ENCODE data around the gene DHX8.
"Not testable (repeated sequence)": the region's sequence is repeated elsewhere in the genome, so short reads cannot be mapped to it uniquely, and the experiment has no call there.

DHX8 gene

DNA sequence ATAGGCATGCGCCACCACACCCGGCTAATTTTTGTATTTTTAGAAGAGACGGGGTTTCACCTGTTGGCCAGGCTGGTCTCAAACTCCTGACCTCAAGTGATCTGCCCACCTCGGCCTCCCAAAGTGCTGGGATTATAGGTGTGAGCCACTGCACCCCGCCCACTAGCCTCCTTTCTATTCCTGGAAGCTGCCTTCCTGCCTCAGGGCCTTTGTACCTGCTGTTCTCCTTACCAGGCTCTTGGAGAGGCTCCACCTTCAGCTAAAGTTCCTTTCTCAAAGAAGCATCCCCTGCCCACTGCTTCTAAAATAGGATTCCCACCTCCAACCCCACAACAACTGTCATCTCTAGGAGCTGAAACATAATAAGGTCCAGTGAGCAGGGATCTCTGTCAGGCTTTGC lies 23.9 kb upstream of the DHX8 start:
- not testable (repeated sequence) for FAIRE-seq; DNase-seq (ENCODE audit: insufficient read length, low spot score)

DNA sequence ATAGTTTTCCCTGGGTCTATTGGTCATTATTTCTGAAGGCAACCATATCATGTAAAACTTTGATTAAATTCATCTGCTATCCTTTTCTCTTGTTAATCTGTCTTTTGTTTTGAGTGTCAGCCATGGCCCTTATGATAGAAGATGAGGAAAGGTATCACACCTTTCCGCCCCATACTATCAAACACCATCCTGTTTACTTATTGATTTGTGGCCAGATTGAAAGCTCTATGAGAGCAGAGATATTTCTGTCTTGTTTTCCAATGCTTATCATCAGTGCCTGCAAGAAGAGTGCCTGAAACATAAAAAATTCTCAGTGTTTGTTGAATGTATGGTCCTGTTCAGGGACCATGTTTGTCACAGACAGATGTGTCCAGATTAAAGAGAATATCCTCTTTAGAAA lies 22.6 kb upstream of the DHX8 start:
- FAIRE-seq = no peak
- DNase-seq (ENCODE audit: insufficient read length, low spot score) = no peak

DNA sequence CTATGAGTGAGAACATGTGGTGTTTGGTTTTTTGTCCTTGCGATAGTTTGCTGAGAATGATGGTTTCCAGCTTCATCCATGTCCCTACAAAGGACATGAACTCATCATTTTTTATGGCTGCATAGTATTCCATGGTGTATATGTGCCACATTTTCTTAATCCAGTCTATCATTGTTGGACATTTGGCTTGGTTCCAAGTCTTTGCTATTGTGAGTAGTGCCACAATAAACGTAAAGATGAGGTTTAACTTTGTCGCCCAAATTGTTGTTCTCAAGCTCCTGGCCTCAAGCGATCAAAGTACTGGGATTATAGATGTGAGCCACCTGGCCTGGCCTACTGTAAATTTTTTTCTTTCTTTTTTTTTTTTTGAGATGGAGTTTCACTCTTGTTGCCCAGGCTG lies 21.2 kb upstream of the DHX8 start:
- not testable (repeated sequence) for DNase-seq (ENCODE audit: insufficient read length, low spot score); FAIRE-seq

DNA sequence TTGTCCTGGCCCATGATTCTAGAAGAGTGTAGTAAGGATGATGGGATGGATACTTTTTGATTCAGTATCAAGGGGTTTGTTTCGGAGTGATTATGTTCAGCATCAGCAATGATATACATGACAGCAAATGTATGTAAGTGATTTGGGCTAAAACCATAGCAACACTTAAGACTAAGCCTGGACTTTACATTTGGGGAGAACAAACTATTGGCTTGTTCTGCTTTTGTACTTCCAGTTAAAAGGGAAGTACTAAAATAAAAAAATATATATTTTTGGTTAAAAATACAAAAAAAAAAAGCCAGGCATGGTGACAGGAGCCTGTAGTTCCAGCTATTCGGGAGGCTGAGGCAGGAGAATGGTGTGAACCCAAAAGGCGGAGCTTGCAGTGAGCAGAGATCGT lies 20.5 kb upstream of the DHX8 start:
- FAIRE-seq = no peak
- no peak for DNase-seq (ENCODE audit: insufficient read length, low spot score)

DNA sequence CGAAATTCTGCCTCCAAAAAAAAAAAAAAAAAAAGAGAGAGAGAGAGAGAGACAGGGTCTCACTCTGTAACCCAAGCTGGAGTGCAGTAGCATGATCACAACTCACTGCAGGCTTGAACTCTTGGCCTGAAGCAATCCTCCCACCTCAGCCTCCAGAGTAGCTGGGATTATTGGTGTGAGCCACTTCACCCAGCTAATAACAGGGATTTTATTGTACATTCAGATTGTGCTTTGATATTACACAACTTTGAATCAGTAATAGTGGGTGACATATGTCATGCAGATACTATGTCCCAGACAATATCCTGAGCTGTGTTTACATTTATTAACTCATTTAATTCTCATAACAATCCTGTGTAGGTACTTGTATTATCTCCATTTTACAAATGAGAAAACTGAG lies 19.7 kb upstream of the DHX8 start:
- DNase-seq (ENCODE audit: insufficient read length, low spot score) (no peak), FAIRE-seq (no peak)

DNA sequence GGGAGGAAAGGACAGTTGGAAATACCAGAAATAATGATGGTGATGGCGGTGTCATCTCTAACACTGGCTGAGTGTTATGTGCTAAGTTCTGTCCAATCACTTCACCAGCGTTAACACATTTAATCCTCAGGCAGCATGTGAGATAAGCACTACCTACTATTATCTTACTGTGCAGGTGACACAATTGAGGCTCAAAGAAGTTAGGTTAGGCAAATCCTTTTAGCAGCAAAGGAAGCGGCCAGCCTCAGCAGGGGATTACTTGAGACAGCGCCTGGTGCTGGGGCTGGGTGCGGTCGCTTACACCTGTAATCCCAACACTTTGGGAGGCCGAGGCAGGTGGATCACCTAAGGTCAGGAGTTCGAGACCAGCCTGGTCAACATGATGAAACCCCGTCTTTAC lies 18.7 kb upstream of the DHX8 start:
- no peak for FAIRE-seq
- DNase-seq (ENCODE audit: insufficient read length, low spot score) = no peak

DNA sequence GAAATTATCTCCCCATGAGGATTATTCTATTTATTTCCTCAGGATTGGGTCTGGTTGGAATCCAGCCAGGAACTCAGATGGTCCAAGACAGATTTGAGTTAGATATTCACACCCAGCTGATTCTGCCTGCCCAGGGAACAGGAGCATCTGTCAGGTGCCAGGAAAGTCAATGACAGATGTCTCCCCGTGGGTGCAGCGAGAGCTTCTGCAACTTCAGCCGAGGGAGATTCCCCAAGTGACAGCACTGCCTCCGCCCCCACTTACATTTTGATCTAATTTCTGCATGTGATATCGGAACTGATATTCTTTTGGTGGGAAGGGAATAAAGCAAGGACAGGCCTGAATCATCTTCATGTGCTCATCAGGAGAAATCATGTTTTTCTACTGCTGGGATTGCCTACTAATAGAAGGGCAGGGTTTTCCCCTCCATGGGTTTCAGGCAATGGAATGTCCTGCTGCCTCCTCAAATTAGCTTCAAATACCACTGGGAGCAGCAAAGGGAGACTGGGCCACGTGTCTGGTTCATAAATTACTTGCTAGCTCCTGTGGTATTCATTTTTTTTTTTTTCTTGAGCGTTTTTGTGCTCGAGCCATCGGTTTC lies 15.7 kb upstream of the DHX8 start:
- FAIRE-seq (no peak), DNase-seq (ENCODE audit: insufficient read length, low spot score) (no peak)

DNA sequence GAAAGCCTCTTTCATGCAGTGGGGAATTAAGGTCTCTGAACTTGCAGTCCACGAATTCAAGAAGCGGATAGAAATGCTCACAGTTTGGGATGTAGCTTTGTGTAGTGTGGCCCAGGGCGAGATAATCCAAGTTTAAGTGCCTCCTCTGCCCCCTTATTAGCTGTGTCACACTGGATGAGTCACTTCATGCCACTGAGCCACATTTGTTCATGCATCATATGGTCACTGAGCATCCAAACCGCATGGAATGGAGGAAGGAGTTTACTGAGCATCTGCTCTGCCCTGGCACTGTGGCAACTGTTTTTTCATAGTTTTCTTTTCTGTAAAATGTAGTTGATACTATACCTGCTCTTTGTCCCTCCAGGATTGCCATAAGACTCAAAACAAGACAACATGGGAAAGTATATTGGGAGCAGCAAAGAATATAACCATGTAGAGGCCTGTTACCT lies 15.1 kb upstream of the DHX8 start:
- no peak for FAIRE-seq
- no peak for DNase-seq (ENCODE audit: insufficient read length, low spot score)

DNA sequence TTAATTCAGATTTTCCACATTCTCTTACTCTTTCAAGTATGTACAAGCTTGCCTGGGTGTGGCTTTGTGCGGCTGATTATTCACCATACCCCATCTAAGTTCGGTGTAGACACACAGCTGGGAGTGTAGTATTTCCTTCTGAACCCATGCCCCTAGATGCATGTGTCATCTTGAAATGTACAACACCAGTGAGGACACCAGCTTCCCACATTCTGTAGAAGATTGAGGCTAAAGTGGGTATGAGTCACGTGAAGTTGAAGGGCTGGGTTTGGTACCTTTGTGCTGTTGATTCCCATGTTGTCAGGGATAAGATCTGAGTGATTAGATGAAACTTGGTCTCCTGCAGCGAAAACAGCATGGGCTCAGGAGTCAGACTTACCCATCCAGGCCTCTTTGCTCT lies 14.6 kb upstream of the DHX8 start:
- no peak for FAIRE-seq

DNA sequence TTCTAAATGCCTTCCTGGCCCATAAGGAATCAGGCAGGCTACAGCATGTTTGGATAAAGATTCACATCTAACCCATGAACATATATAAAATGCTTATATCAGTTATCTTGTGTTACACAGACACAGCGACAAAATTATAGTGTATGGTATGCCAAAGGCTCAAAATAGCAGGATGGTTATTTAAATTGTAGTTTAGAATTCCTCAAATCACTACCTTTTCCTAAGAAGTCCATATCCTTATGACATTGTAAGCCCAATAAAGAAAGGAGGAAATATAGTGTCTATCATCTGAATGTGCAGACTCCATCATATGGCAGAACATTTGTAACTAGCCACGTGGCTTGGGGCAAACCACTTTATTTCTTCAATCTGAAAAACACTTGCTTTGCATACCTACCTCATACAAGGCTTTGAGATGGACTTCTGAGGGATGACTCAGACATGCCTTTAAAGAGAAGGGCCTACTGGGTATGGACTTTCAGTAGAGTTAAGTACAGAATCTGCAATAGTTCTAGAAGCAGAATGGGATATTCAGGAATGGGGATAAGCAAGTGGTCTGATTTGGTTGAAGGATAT lies 12.1 kb upstream of the DHX8 start:
- FAIRE-seq = no peak
- DNase-seq (ENCODE audit: insufficient read length, low spot score) = no peak

More for the DNA sequence above, 14.6 kb upstream of the DHX8 start:
- no peak for DNase-seq (ENCODE audit: insufficient read length, low spot score)

DNA sequence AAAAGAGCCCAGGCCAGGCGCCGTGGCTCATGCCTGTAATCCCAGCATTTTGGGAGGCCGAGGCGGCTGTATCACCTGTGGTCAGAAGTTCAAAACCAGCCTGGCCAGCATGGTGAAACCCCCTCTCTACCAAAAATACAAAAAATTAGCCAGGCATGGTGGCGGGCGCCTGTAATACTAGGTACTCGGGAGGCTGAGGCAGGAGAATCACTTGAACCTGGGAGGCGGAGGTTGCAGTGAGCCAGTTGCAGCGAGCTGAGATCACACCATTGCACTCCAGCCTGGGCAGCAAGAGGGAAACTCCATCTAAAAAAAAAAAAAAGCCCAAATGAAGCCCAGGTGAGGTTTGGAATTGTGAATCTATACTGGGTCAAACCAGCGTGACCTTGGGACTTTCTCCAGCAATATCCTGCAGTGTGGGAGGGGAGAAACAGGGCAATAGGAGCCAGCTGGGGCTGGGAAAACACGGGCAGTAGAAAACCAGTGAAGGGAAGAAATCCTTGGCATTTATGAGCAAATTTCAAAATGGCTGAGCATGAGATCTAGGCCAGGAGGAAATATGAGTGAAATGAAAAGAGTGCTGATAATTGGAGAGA lies 8.2 kb upstream of the DHX8 start:
- no peak for FAIRE-seq
- no peak for DNase-seq (ENCODE audit: insufficient read length, low spot score)

DNA sequence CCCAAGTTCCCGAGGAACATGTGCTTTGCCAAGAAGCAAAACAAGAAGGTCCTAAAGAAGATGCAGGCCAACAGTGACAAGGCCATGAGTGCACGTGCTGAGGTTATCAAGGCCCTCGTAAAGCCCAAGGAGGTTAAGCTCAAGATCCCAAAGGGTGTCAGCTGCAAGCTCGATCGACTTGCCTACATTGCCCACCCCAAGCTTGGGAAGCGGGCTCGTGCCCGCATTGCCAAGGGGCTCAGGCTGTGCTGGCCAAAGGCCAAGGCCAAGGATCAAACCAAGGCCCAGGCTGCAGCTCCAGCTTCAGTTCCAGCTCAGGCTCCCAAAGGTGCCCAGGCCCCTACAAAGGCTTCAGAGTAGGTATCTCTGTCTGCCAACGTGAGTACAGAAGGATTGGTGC lies 7.5 kb upstream of the DHX8 start:
- not testable (repeated sequence) for DNase-seq (ENCODE audit: insufficient read length, low spot score); FAIRE-seq

DNA sequence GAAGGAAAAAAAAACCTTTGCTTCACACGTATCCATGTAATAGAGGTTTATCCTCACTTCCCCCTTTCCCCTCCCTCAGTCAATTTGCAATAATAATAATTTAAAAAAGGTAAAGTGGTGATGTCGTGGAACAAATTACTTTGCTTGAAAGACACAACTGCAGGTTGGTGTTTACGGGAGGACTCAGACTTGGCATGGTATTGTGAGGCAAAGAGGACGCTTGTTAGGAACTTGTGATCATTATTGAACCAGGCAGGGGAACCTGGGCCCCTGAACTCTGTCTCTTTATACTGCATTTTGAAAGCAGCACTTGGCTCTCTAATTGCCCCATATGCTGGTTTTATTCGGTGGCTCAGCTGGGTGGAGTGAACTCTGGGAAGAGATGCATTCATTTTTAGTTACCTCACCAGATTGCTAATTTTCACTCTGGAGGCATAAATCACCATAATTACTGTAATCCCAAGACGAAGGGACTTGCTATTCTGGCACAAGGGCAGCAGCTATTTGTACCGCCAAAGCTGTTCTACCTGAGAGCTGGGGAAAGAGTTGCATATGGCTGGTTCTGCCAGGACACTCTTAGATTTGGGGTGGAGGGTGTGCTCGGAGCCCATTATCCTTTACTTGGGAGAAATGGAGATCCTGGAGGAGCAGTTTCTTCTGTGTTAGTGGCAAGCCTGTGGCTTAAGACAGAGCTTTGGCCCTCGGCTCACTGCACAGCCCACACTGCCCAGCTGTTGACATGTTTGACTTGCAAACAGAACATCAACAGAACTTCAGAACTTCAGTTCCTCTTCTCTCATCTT lies 5.7 kb upstream of the DHX8 start:
- FAIRE-seq (no peak), DNase-seq (ENCODE audit: insufficient read length, low spot score) (no peak)

DNA sequence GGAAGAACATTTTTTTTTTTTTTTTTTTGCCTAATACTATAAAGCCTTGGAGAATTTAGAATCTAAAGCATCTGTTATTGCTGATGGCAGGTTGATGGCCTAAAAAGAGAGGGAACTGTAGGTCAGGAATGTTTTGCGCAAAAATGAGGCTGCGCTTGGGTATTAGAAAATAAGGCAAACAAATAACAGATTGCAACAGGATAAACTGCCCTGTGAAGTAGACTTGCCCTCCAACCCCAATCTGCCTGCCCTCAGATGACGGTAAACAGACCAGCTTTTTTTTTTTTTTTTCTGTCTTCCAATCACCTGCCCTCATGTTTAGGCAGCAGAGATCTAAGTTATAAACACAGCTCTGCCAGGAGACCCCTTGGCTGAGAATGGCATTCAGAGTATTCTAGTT lies 3.8 kb upstream of the DHX8 start:
- FAIRE-seq = no peak
- no peak for DNase-seq (ENCODE audit: insufficient read length, low spot score)

DNA sequence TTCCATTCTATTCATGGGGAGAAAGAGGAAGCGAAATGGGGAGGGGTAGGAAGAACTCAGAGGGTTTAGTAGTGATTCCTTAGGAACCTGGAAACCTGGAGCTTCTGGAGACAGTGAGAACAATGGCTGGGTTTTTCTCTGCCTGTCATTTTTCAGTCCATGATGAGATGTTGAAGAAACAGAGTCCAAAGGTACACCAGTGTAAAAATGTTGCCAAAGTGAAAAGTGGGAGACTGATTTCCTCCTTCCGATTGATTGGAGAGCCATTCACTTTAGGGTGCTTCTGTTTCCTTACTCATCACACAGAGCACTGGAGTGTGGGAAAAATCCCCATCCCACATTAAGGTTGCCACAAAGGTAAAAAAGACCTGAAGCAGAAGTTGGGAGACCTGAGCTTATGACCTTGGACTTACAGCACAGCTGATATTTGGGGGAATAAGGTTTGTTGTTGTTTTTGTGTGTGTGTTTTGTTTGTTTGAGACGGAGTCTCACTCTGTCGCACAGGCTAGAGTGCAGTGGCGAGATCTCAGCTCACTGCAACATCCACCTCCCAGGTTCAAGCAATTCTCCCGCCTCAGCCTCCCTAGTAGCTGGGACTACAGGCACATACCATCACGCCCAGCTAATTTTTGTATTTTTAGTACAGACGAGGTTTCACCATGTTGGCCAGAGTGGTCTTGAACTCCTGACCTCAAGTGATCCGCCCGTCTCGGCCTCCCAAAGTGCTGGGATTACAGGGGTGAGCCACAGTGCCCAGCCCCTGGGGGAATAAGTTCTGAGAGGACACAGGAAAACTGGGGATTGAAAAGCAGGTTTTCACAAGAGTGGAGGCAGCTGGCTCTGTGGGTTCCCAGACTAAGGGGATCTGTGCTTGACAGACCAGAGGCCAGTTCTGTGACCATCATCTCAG lies 1.4 kb upstream of the DHX8 start:
- DNase-seq (ENCODE audit: insufficient read length, low spot score) = no peak
- FAIRE-seq = peak; percentile 31

DNA sequence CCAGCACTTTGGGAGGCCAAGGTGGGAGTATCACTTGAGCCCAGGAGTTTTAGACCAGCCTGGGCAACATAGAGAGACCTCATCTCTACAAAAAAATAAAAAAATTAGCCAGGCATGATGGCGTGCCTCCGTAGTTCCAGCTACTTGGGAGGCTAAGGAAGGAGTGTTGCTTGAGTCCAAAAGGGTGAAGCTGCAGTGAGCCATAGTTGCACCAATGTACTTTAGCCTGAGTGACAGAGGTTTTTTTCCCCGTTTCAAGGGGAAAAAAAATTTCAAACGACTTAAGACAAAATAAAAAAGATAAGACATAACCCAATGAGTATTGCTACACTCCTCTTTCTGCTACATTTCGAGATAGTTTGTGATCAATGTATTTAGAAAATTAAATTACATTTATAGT lies 6.8 kb downstream of the DHX8 start:
- DNase-seq (ENCODE audit: insufficient read length, low spot score) (no peak), FAIRE-seq (no peak)

DNA sequence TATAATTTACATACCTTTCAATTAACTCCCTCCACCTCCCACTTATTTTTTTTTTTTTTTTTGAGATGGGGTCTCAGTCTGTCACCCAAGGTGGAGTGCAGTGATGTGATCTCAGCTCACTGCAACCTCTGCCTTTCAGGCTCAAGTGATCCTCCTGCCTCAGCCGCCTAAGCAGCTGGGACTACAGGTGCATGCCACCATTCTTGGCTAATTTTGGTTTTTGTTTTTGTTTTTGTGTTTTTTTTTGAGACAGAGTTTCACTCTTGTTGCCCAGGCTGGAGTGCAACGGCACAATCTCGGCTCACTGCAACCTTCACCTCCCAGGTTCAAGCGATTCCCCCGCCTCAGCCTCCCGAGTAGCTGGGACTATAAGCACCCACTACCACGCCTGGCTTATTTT lies 25.7 kb downstream of the DHX8 start:
- not testable (repeated sequence) for FAIRE-seq; DNase-seq (ENCODE audit: insufficient read length, low spot score)

DNA sequence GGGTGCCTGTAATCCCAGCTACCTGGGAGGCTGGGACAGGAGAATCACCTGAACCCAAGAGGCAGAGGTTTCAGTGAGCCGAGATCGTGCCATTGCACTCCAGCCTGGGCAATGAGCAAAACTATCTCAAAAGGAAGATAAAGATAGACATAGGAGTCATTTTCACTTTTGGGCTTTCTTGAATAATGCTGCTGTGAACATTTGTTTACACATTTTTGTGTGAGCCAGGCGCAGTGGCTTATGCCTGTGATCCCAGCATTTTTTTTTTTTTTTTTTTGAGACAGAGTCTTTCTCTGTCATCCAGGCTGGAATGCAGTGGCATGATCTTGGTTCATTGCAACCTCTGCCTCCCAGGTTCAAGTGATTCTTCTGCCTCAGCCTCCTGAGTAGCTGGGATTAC lies 27.4 kb downstream of the DHX8 start:
- not testable (repeated sequence) for DNase-seq (ENCODE audit: insufficient read length, low spot score); FAIRE-seq

DNA sequence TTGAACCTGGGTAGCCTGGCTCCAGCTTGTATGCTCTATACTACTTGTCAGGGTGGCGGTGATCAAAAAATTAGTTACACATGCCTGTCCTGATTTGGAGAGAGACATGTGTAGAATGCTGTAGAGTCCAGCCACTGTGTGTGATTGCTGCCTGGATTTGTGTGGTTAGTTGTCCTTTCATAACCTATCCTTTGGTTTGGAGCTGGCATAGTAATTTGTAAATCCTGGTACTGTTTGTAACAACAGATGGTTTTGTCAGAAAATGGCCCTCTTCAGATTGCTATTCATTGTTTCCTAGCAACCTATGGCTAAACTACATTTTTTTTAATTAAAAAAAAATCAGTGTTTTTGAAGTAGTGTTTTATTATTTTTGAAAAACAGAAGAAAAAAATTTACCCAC lies 31.9 kb downstream of the DHX8 start:
- peak; percentile 61 for FAIRE-seq
- no peak for DNase-seq (ENCODE audit: insufficient read length, low spot score)

DNA sequence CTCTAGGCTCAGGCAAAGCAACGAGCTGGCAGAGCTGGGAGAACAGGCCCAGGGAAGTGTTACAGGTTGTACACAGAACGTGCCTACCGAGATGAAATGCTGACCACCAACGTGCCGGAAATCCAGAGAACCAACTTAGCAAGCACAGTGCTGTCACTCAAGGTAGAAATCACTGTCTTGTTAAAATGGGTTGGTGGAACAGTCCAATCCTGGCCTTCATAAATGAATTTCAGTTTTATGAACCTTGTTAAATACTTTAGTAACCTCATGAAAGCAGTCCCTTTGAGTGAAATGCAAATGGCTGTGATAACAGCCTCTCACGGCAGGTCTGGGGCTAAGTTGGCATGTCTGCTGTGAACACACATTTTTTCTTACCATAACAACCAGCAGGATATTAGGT lies 33.4 kb downstream of the DHX8 start:
- FAIRE-seq (peak; percentile 77), DNase-seq (ENCODE audit: insufficient read length, low spot score) (no peak)
